Activated CD4-positive, alpha-beta T cell treated with anti-CD3 and anti-CD28 coated beads, Interleukin-10, Interleukin-2, amounts not matched to agents 100 ng/mL and 50 ng/mL, durations not matched to agents 16 hours and 8 hours (primary cell): ENCODE data around the gene GNG8.
"Not testable (repeated sequence)": the region's sequence is repeated elsewhere in the genome, so short reads cannot be mapped to it uniquely, and the experiment has no call there.

Experiments used
- DNase-seq: peaks from one replicate; pipeline ENCODE4 v3.0.0-alpha.2; 2020

GNG8 gene

DNA sequence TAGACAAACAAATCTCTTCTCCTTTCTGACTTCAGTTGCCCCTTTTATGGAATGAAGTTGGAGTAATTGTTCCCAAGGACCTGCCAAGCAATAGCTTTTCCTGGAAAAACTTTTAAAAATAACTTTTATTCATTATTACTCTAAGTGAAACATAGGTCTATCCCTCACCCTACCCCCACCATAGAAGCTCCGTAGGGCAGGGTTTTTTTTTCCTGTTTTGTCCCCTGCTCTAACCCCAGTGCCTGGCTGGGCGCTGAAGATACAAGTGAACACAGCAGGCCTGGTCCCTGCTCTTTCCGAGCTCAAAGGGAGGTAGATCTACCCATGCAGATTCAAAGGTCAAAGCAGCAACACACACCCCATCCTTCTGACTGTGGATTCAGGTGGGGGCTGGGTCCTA is 8.7 kb upstream of the GNG8 start:
- no peak for DNase-seq

- DNase-seq = no peak
Measured at GRCh38 chr19:46640656-46641055, 4.7 kb upstream of the GNG8 start.

DNA sequence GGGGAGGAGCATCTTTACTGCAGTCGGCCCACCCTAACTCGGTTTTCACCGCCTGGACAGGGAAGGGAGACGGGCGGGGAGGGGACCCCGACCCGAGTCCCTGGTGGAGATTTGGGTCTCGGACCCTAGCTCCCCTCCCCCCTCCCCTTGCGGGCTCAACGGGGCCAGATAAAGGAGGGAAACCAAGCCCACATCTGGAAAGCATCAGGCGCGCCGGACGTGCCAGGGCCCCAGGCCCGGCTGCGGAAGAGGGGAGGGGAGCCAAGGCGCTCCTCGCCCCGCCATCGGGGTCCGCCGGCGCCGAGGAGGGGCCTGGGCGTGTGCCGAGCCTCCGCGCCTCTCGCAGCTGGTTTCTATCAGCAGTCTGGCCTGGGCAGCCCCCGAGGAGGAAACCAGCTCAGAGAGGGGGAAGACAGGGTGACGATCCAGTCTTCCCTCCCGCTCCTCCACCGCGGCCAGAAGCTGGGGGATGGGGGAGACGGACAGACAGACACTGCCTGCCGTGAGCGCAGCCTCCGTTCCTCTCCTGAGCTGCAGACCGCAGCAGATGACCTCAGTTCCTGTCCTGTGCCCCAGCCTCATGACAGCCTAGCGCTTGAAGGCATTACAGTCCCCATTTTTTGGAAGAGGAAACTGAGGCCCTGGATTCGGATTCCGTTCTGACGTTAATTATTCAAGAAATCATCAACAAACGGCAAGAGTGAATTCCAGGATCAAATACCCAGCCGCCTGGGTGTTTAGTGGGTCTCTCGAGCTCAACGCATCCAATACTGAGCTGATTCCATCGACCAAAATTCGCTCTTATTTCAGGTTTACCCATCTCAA is 3.6 kb upstream of the GNG8 start:
- peak; percentile 47 for DNase-seq

DNA sequence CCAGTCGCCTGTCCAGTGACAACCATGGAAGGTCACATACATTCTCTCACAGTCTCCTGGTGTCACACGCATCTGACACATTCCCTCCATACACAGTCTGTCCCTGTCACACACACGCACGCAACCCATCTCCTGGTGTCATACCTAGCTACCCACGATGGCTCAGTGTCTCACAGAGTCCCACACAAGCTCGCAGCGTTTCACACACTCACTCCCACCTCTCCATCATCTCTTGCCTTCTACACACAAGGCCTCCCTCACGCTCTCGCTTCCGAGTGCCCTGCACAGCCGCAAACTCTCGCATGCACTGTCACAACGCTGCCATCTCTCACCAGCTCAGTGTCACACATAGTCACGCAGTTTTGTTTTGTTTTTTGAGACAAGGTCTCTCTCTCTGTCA is 1.2 kb upstream of the GNG8 start:
- DNase-seq = no peak

- no peak for DNase-seq
Measured at GRCh38 chr19:46634656-46635218, 1.3 kb downstream of the GNG8 start.

- peak; percentile 96 for DNase-seq
Measured at GRCh38 chr19:46634045-46634655, 1.9 kb downstream of the GNG8 start.

GRCh38 chr19:46633130-46633529 is 2.9 kb downstream of the GNG8 start:
- no peak for DNase-seq

- no peak for DNase-seq
Measured at GRCh38 chr19:46631481-46631880, 4.5 kb downstream of the GNG8 start.

- no peak for DNase-seq
Measured at GRCh38 chr19:46630586-46631205, 5.3 kb downstream of the GNG8 start.

DNA sequence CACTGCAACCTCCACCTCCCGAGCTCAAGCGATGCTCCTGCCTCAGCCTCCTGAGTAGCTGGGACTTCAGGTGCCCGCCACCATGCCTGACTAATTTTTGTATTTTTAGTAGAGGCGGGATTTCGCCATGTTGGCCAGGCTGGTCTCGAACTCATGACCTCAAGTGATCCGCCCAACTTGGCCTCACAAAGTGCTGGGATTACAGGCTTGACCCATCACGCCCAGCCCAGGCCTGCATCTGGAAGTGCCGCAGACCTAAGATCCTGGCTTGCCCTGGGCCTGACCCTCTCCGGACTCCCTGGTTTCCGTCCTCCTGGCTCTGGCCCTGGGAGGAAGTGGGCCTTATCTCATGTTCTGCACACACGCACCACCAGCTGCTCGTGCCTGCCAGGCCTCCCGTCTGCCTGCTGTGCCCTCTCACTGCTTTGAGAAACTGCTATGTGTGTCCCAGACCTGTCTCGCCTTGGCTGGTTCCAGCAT is 6.4 kb downstream of the GNG8 start:
- DNase-seq = no peak

- DNase-seq = not testable (repeated sequence)
Measured at GRCh38 chr19:46628970-46629369, 7.0 kb downstream of the GNG8 start.

GRCh38 chr19:46626446-46626845 is 9.6 kb downstream of the GNG8 start:
- DNase-seq = no peak

GRCh38 chr19:46625731-46626130 is 10.3 kb downstream of the GNG8 start:
- DNase-seq = no peak

GRCh38 chr19:46624958-46625661 is 10.9 kb downstream of the GNG8 start, which contains the start of gene PTGIR:
Gene PTGIR, minus strand, starts transcription at chr19:46625089. Its CDS starts 864 bp downstream, at chr19:46624225.
- DNase-seq = peak; percentile 24

DNA sequence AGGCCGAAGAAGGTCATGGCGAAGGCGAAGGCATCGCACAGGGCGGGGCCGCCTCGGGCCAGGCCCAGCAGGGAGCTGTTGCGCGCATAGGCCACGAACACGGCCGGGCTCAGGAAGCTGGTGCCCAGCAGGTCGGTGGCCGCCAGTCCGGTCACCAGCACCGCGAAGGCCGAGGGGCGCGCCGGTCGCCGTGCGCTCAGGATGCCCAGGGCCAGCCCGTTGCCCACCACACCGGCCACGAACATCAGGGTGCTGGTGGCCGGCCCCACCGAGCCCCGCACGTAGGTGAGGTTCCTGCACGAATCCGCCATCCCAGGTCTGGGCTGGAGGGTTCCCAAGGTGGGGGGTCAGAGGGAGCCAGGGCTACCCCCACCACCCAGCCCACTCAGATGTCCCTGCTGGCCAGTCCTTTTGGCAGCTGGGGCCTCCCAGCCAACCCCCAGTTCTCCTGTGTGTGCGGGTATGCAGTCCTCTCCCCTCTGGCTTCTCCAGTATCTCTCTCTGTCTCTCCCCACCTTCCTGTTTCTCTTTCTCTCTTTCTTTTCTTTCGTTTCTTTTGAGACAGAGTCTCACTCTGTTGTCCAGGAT is 12.0 kb downstream of the GNG8 start:
- no peak for DNase-seq

- DNase-seq = no peak
Measured at GRCh38 chr19:46622118-46622446, 13.9 kb downstream of the GNG8 start.

DNA sequence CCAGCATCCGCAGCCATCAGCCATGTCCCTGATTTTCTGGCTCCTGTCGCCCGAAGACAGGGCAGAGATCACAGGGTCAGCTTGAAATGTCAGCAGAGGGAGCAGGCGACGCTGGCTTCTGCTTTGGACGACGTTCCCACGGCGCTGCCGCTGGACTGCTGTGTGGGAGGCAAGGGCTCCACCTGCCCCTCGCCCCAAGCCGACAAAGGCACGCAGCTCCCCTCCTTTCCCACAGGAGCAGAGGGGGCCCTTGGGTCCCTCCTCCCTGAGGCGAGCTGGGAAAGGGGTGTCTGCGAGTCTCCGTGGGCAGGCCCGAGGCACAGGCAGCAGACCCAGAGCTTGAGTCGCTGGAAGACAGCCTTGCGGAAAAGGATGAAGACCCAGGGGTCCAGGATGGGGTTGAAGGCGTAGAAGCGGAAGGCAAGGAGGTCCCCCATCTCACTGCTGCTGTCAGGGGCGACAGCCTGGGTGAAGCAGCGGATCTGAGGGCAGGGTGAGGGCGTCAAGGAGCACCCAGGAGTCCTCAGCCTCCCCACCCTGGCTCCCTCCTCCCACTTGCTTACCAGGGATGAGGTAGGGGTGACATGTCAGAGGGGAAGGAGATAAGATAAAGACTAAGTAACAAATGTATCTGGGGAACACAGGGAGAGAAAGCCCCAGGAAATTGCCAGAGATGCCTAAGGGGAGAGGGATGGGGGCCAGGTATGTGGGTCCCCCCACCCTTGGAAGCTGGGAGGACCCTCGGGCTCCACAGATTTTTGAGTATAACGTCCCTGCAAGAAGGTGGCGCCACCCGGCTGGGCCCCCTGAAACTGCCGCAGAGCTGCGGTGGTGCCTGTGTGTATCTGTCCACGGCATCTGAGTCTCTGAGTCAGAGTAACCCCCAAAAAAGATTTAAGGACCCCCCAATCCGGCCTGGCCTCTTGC is 14.5 kb downstream of the GNG8 start:
- no peak for DNase-seq

GRCh38 chr19:46620716-46621115 is 15.3 kb downstream of the GNG8 start:
- DNase-seq = no peak

DNA sequence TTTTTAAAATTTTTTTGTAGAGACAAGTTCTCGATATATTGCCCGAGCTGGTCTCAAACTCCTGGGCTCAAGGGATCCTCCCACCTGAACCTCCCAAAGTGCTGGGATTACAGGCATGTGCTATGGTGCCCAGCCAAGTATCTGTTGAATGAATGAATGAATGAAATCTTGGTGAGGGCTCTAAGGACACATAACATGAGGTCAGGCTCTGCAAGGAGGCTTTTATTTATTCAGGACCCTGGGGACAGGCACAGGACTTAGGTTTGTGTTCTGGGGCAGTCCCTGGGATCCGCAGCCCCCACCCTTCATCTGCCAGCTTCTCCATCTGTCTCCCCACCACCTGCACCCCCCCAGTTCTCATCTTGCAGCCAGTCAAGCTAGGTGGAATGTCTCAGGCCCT is 15.7 kb downstream of the GNG8 start:
- DNase-seq = no peak

DNA sequence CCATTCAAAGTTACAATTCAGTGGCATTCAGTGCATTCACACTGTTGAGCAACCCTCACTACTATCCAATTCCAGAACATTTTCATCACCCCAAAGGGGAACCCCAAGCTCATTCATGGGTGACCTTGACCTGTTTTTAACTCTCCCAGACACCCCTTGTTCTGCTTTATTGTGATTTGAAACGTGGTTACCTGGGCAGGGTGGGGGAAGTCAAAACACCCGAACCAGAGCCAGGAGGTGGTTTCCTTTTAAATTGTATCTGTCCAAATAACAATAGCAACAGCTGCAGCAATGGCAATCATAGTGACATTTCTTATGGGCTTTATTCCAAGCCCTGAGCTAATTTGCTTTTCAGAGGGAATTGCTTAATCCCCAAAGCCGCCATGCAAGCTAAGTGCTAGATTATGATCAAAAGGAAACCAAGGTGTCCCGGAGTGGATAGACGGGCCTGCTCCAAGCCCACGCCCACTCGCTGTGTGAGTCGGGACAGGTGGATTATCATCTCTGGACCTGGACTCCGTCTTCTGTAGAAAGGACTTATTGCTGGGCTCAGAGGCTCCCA is 17.3 kb downstream of the GNG8 start:
- DNase-seq = no peak

GRCh38 chr19:46617601-46618000 is 18.4 kb downstream of the GNG8 start:
- DNase-seq = no peak
